Measurements from ENCODE around the gene CEP76. TPM values are rescaled to one million over a fixed set of nuclear protein-coding genes. Genes with fewer than 3 reads are reported as not detected.

Gene CEP76
- total and polyA plus RNA-seq, 2 experiments from 2014 or later: 11.2 to 25.9 TPM

DNA sequence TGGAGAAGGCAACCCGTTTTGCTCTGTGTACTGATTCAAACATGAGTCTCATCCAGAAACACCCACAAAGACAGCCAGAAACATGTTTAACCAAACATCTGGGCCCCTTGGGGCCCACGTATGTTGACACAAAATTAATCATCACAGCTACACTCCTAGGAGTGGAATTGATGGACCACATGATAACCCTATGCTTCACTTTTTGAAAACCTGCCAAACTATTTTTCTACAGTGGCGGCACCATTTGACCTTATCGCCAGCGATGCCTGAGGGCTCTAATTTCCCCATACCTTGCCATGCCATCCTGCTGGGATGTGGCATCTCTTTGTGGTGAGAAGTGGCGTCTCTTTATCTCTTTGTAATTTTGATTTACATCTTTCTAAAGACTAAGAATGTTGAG, 38.8 kb upstream of the CEP76 start:
- no peaks in the 10 kb centered on the region for H3K36me3 ChIP-seq (ENCODE audit: insufficient read depth)
- H3K27me3 ChIP-seq (ENCODE audit: insufficient read depth): no peaks in the 10 kb centered on the region
- H3K4me2 ChIP-seq: no peak overlapping the region
- H3K4me1 Mint-ChIP-seq: no peaks in the 10 kb centered on the region
- no peak for ATAC-seq
- H3F3A ChIP-seq (replicated peaks; ENCODE audit: low read depth): no peaks in the 10 kb centered on the region
- H3K79me2 ChIP-seq (replicated peaks; ENCODE audit: insufficient read depth): no peaks in the 10 kb centered on the region
- DNase-seq (ENCODE audit: low spot score): no peak
- no peaks in the 10 kb centered on the region for H3K9me3 Mint-ChIP-seq
- H3K4me3 ChIP-seq: no peak overlapping the region
- H3K4me1 ChIP-seq (ENCODE audit: insufficient read depth): no peaks in the 10 kb centered on the region; the same call in 1 of the 2 replicates
- peaks cover 3% of the 10 kb centered on the region for H3K27me3 Mint-ChIP-seq (ENCODE audit: insufficient read depth, low read depth, poor library complexity)
- H3K9me2 ChIP-seq (ENCODE audit: insufficient read depth): no peaks in the 10 kb centered on the region
- TF ChIP-seq, protein P1, sequence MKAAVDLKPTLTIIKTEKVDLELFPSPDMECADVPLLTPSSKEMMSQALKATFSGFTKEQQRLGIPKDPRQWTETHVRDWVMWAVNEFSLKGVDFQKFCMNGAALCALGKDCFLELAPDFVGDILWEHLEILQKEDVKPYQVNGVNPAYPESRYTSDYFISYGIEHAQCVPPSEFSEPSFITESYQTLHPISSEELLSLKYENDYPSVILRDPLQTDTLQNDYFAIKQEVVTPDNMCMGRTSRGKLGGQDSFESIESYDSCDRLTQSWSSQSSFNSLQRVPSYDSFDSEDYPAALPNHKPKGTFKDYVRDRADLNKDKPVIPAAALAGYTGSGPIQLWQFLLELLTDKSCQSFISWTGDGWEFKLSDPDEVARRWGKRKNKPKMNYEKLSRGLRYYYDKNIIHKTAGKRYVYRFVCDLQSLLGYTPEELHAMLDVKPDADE (IDR thresholded peaks at IDR 0.05): no peak
- TF ChIP-seq, protein P2, sequence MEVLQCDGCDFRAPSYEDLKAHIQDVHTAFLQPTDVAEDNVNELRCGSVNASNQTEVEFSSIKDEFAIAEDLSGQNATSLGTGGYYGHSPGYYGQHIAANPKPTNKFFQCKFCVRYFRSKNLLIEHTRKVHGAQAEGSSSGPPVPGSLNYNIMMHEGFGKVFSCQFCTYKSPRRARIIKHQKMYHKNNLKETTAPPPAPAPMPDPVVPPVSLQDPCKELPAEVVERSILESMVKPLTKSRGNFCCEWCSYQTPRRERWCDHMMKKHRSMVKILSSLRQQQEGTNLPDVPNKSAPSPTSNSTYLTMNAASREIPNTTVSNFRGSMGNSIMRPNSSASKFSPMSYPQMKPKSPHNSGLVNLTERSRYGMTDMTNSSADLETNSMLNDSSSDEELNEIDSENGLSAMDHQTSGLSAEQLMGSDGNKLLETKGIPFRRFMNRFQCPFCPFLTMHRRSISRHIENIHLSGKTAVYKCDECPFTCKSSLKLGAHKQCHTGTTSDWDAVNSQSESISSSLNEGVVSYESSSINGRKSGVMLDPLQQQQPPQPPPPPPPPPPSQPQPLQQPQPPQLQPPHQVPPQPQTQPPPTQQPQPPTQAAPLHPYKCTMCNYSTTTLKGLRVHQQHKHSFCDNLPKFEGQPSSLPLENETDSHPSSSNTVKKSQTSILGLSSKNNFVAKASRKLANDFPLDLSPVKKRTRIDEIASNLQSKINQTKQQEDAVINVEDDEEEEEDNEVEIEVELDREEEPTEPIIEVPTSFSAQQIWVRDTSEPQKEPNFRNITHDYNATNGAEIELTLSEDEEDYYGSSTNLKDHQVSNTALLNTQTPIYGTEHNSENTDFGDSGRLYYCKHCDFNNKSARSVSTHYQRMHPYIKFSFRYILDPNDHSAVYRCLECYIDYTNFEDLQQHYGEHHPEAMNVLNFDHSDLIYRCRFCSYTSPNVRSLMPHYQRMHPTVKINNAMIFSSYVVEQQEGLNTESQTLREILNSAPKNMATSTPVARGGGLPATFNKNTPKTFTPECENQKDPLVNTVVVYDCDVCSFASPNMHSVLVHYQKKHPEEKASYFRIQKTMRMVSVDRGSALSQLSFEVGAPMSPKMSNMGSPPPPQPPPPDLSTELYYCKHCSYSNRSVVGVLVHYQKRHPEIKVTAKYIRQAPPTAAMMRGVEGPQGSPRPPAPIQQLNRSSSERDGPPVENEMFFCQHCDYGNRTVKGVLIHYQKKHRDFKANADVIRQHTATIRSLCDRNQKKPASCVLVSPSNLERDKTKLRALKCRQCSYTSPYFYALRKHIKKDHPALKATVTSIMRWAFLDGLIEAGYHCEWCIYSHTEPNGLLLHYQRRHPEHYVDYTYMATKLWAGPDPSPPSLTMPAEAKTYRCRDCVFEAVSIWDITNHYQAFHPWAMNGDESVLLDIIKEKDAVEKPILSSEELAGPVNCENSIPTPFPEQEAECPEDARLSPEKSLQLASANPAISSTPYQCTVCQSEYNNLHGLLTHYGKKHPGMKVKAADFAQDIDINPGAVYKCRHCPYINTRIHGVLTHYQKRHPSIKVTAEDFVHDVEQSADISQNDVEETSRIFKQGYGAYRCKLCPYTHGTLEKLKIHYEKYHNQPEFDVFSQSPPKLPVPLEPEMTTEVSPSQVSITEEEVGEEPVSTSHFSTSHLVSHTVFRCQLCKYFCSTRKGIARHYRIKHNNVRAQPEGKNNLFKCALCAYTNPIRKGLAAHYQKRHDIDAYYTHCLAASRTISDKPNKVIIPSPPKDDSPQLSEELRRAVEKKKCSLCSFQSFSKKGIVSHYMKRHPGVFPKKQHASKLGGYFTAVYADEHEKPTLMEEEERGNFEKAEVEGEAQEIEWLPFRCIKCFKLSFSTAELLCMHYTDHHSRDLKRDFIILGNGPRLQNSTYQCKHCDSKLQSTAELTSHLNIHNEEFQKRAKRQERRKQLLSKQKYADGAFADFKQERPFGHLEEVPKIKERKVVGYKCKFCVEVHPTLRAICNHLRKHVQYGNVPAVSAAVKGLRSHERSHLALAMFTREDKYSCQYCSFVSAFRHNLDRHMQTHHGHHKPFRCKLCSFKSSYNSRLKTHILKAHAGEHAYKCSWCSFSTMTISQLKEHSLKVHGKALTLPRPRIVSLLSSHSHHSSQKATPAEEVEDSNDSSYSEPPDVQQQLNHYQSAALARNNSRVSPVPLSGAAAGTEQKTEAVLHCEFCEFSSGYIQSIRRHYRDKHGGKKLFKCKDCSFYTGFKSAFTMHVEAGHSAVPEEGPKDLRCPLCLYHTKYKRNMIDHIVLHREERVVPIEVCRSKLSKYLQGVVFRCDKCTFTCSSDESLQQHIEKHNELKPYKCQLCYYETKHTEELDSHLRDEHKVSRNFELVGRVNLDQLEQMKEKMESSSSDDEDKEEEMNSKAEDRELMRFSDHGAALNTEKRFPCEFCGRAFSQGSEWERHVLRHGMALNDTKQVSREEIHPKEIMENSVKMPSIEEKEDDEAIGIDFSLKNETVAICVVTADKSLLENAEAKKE (CRISPR knock-in tag; IDR thresholded peaks at IDR 0.05): no peak
- TF ChIP-seq ZNF331 (CRISPR knock-in tag; IDR thresholded peaks at IDR 0.05; ENCODE audit: low read depth): no peak
- TF ChIP-seq, protein P3, sequence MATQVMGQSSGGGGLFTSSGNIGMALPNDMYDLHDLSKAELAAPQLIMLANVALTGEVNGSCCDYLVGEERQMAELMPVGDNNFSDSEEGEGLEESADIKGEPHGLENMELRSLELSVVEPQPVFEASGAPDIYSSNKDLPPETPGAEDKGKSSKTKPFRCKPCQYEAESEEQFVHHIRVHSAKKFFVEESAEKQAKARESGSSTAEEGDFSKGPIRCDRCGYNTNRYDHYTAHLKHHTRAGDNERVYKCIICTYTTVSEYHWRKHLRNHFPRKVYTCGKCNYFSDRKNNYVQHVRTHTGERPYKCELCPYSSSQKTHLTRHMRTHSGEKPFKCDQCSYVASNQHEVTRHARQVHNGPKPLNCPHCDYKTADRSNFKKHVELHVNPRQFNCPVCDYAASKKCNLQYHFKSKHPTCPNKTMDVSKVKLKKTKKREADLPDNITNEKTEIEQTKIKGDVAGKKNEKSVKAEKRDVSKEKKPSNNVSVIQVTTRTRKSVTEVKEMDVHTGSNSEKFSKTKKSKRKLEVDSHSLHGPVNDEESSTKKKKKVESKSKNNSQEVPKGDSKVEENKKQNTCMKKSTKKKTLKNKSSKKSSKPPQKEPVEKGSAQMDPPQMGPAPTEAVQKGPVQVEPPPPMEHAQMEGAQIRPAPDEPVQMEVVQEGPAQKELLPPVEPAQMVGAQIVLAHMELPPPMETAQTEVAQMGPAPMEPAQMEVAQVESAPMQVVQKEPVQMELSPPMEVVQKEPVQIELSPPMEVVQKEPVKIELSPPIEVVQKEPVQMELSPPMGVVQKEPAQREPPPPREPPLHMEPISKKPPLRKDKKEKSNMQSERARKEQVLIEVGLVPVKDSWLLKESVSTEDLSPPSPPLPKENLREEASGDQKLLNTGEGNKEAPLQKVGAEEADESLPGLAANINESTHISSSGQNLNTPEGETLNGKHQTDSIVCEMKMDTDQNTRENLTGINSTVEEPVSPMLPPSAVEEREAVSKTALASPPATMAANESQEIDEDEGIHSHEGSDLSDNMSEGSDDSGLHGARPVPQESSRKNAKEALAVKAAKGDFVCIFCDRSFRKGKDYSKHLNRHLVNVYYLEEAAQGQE (IDR thresholded peaks at IDR 0.05; ENCODE audit: unreplicated experiment): no peak
- no peak overlapping the region for H3K27ac ChIP-seq (ENCODE audit: low read depth)
- no peaks in the 10 kb centered on the region for H4K20me1 ChIP-seq (replicated peaks; ENCODE audit: insufficient read depth)
- no peak overlapping the region for H3K27ac Mint-ChIP-seq
- no peaks in the 10 kb centered on the region for H3K36me3 Mint-ChIP-seq (ENCODE audit: low read depth)
- no peak overlapping the region for H3K4me3 Mint-ChIP-seq
- H2AFZ ChIP-seq: peak overlapping the region; percentile 52; the same call in 1 of the 2 replicates
